Tibial nerve (tissue), 4 donors: ENCODE data around the gene RANBP9.

ENCODE experiments used
- EP300 ChIP-seq, 2 donors: sonication (generic); formaldehyde crosslinking; IDR thresholded peaks; one replicate each; pipeline ENCODE4 v1.6.1; 2017; ENCODE audit warnings: antibody characterized with exemption in 2 of 2, mild to moderate bottlenecking in 1 of 2
- POLR2A ChIP-seq, 2 donors: fragments of 450-650 bp; IDR thresholded peaks; one replicate each; pipeline ENCODE4 v1.6.1; 2017; ENCODE audit warnings: antibody characterized with exemption in 2 of 2, mild to moderate bottlenecking in 2 of 2, moderate library complexity in 2 of 2
- TF ChIP-seq, protein P1 (sequence below), 5 experiments: fragments of 200-600 bp in 3 of 5; fragments of 450-650 bp in 2 of 5; sonication (generic) in 3 of 5; IDR thresholded peaks; one replicate each; pipeline ENCODE4 v1.5.1; 2016 to 2019; ENCODE audit warnings: antibody characterized with exemption in 5 of 5, mild to moderate bottlenecking in 3 of 5, moderate library complexity in 2 of 5

DNA sequence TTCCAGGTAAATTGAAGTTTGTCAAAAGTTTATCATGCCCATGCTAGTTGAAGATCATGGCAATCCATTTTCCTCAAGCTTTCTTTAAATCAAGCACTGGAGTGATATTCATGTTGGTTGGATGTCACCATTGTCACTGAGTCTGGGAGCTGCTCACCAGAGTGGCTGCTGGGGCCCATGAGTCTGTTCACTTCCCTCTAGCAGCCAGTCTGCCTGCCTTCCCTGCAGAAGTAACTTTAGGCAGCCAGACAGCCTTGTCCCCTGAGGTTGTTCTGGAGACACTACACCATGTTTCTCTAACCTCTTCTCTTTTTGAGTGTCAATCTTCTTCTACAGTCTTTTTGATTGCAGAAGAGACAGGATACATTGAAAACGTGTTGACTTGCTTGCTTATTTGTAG lies 131.7 kb downstream of the RANBP9 start:
- TF ChIP-seq, protein P1, sequence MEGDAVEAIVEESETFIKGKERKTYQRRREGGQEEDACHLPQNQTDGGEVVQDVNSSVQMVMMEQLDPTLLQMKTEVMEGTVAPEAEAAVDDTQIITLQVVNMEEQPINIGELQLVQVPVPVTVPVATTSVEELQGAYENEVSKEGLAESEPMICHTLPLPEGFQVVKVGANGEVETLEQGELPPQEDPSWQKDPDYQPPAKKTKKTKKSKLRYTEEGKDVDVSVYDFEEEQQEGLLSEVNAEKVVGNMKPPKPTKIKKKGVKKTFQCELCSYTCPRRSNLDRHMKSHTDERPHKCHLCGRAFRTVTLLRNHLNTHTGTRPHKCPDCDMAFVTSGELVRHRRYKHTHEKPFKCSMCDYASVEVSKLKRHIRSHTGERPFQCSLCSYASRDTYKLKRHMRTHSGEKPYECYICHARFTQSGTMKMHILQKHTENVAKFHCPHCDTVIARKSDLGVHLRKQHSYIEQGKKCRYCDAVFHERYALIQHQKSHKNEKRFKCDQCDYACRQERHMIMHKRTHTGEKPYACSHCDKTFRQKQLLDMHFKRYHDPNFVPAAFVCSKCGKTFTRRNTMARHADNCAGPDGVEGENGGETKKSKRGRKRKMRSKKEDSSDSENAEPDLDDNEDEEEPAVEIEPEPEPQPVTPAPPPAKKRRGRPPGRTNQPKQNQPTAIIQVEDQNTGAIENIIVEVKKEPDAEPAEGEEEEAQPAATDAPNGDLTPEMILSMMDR (IDR thresholded peaks at IDR 0.05): no peak
- TF ChIP-seq POLR2A (IDR thresholded peaks at IDR 0.05) (no peak), EP300 (IDR thresholded peaks at IDR 0.05) (no peak)
